ENCODE measurements around the gene KCNH1.

The KCNH1 gene

DNA sequence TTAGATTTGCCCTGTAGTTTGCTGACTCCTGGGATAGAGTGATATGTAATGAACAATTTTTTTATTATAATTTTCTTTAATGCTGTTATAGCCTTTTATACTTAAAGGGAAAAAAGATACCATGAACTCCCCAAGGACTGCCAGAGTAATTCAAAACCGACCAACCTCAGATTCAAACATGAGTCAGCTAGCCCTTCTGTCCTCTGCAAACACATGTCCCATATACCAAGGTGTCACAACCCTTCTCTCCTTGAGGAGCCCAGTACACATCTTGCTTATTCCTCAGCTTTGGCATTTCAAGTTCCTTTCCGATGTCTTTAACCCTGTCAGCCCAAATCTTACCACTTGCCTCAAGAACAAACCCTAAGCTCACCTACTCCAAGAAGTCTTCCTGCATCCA, 184.9 kb downstream of the KCNH1 start:
- no peak for TF ChIP-seq NFIC (IDR thresholded peaks at IDR 0.05)
- TF ChIP-seq CREB1 (IDR thresholded peaks at IDR 0.05; ENCODE audit: low read depth), result no peak
- TF ChIP-seq CEBPB (IDR thresholded peaks at IDR 0.05), result no peak
- TF ChIP-seq EP300 (IDR thresholded peaks at IDR 0.05; ENCODE audit: borderline replicate concordance), result no peak
- TF ChIP-seq ZBTB7A (IDR thresholded peaks at IDR 0.05; ENCODE audit: low read depth), result no peak
- TF ChIP-seq, protein P1, sequence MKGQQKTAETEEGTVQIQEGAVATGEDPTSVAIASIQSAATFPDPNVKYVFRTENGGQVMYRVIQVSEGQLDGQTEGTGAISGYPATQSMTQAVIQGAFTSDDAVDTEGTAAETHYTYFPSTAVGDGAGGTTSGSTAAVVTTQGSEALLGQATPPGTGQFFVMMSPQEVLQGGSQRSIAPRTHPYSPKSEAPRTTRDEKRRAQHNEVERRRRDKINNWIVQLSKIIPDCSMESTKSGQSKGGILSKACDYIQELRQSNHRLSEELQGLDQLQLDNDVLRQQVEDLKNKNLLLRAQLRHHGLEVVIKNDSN (IDR thresholded peaks at IDR 0.05), result no peak
- no peak for TF ChIP-seq TAF1 (IDR thresholded peaks at IDR 0.05; ENCODE audit: low read depth)
- no peak for TF ChIP-seq FOXM1 (IDR thresholded peaks at IDR 0.05; ENCODE audit: borderline replicate concordance, low read depth)
- TF ChIP-seq TCF12 (IDR thresholded peaks at IDR 0.05; ENCODE audit: low read depth), result no peak
- TF ChIP-seq, protein P2, sequence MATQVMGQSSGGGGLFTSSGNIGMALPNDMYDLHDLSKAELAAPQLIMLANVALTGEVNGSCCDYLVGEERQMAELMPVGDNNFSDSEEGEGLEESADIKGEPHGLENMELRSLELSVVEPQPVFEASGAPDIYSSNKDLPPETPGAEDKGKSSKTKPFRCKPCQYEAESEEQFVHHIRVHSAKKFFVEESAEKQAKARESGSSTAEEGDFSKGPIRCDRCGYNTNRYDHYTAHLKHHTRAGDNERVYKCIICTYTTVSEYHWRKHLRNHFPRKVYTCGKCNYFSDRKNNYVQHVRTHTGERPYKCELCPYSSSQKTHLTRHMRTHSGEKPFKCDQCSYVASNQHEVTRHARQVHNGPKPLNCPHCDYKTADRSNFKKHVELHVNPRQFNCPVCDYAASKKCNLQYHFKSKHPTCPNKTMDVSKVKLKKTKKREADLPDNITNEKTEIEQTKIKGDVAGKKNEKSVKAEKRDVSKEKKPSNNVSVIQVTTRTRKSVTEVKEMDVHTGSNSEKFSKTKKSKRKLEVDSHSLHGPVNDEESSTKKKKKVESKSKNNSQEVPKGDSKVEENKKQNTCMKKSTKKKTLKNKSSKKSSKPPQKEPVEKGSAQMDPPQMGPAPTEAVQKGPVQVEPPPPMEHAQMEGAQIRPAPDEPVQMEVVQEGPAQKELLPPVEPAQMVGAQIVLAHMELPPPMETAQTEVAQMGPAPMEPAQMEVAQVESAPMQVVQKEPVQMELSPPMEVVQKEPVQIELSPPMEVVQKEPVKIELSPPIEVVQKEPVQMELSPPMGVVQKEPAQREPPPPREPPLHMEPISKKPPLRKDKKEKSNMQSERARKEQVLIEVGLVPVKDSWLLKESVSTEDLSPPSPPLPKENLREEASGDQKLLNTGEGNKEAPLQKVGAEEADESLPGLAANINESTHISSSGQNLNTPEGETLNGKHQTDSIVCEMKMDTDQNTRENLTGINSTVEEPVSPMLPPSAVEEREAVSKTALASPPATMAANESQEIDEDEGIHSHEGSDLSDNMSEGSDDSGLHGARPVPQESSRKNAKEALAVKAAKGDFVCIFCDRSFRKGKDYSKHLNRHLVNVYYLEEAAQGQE (IDR thresholded peaks at IDR 0.05; ENCODE audit: low read depth), result no peak
- no peak for TF ChIP-seq YY1 (IDR thresholded peaks at IDR 0.05; ENCODE audit: low read depth)
- TF ChIP-seq, protein P3, sequence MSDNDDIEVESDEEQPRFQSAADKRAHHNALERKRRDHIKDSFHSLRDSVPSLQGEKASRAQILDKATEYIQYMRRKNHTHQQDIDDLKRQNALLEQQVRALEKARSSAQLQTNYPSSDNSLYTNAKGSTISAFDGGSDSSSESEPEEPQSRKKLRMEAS (IDR thresholded peaks at IDR 0.05), result no peak
- TF ChIP-seq EGR1 (IDR thresholded peaks at IDR 0.05), result no peak

DNA sequence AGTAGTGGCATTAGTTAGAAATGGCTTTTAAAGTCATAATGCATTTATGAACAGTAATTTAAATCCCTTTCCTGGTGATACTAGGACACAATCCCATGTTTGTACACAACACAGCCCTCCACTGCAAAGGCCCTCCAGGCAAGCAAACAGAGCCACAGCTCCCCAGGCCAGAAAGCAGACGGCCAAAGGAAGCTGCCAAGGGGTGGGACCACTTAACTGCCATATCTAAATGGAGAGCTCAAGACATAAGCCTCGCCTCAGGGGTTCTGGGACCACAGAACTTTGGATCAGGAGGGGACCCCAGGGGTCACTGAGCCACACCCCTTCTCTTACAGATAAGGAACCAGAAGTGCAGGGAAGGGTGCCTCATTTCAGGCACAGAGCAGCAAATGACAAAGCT, 189.7 kb downstream of the KCNH1 start:
- TF ChIP-seq TCF12 (IDR thresholded peaks at IDR 0.05; ENCODE audit: low read depth), result no peak
- no peak for TF ChIP-seq TAF1 (IDR thresholded peaks at IDR 0.05; ENCODE audit: low read depth)
- TF ChIP-seq NFIC (IDR thresholded peaks at IDR 0.05), result no peak
- TF ChIP-seq, protein P2 (IDR thresholded peaks at IDR 0.05; ENCODE audit: low read depth), result no peak
- no peak for TF ChIP-seq YY1 (IDR thresholded peaks at IDR 0.05; ENCODE audit: low read depth)
- no peak for TF ChIP-seq EGR1 (IDR thresholded peaks at IDR 0.05)
- TF ChIP-seq FOXM1 (IDR thresholded peaks at IDR 0.05; ENCODE audit: borderline replicate concordance, low read depth), result no peak
- TF ChIP-seq EP300 (IDR thresholded peaks at IDR 0.05; ENCODE audit: borderline replicate concordance), result no peak
- TF ChIP-seq ZBTB7A (IDR thresholded peaks at IDR 0.05; ENCODE audit: low read depth), result no peak
- no peak for TF ChIP-seq TEAD4 (IDR thresholded peaks at IDR 0.05)
- TF ChIP-seq, protein P1 (IDR thresholded peaks at IDR 0.05), result no peak
- TF ChIP-seq, protein P3 (IDR thresholded peaks at IDR 0.05), result no peak

DNA sequence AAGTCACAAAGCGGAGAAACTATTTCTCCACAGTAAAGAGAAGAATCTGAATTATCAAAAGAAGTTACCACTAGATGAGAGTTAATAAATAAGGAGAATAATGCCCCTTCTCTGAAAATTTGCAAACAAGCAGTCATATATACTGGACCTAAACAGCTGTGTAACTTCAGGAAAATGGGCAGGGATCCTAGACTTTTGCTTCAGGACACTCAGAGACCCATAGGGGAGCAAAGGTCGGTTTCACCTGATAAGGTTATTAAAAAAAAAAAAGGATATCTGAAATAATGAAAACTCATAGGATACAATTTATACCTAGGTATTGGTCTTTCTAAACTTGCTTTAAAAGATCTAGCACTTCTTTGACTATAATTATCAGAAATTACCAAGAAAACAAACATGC, 191.4 kb downstream of the KCNH1 start:
- no peak for TF ChIP-seq RAD21 (IDR thresholded peaks at IDR 0.05; ENCODE audit: low read depth)
- TF ChIP-seq EGR1 (IDR thresholded peaks at IDR 0.05), result no peak
- TF ChIP-seq, protein P3 (IDR thresholded peaks at IDR 0.05), result no peak
- TF ChIP-seq TCF12 (IDR thresholded peaks at IDR 0.05; ENCODE audit: low read depth), result no peak
- no peak for TF ChIP-seq NFIC (IDR thresholded peaks at IDR 0.05)
- no peak for TF ChIP-seq CREB1 (IDR thresholded peaks at IDR 0.05; ENCODE audit: low read depth)

DNA sequence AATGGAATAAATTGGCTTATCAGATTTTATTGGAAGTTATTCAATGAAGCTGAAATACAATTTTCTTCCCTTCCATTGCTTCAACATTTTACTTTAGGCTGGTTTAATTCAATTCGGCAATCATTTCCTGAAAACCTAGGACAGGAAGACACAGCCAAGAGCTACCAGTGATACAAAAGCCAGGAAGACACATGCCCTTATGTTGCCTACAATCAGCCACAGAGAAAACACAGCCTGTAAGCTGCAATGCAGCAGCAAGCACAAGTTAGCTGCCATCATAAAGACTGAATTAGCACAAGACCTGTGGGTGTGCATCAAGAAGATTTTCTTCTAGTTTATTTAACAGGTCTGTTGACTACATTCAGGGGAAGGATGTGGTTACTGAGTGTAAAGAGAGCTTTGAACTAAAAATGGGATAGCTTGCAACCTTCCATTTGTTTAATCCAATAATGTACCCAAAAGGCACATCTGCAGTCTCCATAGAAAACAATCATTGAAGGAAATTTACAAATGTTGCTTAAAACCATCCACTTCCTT, 193.8 kb downstream of the KCNH1 start:
- TF ChIP-seq NFIC (IDR thresholded peaks at IDR 0.05) (no peak), CEBPB (IDR thresholded peaks at IDR 0.05) (no peak), TCF12 (IDR thresholded peaks at IDR 0.05; ENCODE audit: low read depth) (no peak), YY1 (IDR thresholded peaks at IDR 0.05; ENCODE audit: low read depth) (no peak), TAF1 (IDR thresholded peaks at IDR 0.05; ENCODE audit: low read depth) (no peak), FOXM1 (IDR thresholded peaks at IDR 0.05; ENCODE audit: borderline replicate concordance, low read depth) (no peak), RAD21 (IDR thresholded peaks at IDR 0.05; ENCODE audit: low read depth) (no peak)
- TF ChIP-seq, protein P1 (IDR thresholded peaks at IDR 0.05), result no peak
- TF ChIP-seq, protein P2 (IDR thresholded peaks at IDR 0.05; ENCODE audit: low read depth), result no peak
